ENCODE measurements around the gene MALRD1. TPM values are rescaled to one million over a fixed set of nuclear protein-coding genes. Genes with fewer than 3 reads are reported as not detected.

Gene MALRD1
- total RNA-seq, 4 donors from 2014 or later = 1.0 to 4.1 (median 2.6) TPM; not detected in 1

DNA sequence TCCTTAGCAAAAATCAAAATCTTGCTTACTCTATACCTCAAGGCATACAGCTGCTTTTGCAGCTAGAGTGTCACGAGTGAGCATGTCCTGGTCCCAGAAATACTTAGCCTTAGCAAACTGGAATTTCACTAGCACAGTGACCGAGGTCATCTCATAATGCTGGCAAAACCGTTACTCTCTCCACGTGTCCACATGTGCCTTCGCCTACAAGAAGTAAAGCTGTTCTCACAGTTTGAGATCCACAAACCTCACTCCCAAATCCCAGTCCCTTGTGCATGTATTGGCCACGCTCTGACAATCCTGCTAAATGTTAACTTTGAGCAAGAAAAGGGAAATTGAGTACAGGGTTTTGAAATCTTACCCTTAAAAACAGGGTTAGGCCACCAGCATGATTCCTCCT, 656.6 kb downstream of the MALRD1 start:
- no peak for TF ChIP-seq CTCF (IDR thresholded peaks at IDR 0.05; ENCODE audit: low read depth)

DNA sequence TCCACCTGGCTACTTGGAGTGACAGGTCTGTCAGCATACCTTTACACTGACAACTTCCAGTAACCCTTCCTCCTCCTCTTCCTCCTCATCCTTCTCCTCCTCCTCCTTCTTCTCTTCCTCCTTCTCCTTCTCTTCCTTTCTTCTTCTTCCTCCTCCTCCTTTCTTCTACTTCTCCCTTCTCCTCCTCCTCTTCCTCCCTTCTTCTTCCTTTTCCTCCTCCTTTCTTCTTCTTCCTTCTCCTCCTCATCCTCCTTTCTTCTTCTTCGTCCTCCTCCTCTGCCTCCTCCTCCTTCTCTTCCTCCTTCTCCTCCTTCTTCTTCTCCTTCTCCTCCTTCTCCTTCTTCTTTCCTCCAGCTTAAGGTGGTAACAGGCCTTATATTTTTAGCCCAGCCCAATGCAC, 658.3 kb downstream of the MALRD1 start:
- no peak for TF ChIP-seq CTCF (IDR thresholded peaks at IDR 0.05; ENCODE audit: low read depth)

DNA sequence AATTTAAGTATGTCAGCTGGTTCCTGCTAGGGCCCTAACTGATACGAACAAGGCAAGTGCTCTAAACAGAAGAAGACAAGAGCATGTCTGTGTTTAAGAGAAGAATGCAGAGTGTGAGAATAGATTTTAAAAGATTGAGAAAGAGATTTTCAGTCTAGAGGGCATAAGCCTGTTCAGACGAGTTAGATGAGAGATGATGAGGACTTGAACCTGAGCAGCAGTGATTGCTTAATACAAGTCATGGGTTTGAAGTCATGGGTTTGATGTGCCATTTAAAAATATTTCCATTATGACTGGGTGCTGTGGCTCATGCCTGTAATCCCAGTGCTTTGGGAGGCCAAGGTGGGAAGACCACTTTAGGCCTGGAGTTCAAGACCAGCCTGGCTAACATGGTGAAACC, 658.8 kb downstream of the MALRD1 start:
- TF ChIP-seq CTCF (IDR thresholded peaks at IDR 0.05; ENCODE audit: low read depth) = no peak

DNA sequence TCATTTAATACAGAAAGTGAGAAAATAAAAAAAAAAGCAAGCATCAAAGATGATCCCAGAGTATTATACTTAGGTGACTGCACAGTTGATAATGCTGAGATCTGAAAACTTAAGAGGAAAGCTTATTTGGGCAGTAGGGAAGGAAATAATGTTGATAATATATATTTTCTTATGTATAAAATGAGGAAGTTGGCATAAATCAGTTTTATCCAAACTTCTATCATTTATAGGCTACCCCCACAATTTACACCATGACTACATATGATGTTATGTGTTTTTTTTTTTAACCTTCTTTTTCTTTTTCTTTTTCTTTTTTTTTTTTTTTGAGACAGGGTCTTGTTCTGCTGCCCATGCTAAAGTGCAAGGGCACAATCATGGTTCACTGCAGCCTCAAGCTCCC, 659.4 kb downstream of the MALRD1 start:
- TF ChIP-seq CTCF (IDR thresholded peaks at IDR 0.05; ENCODE audit: low read depth) = no peak

- no peak for TF ChIP-seq CTCF (IDR thresholded peaks at IDR 0.05; ENCODE audit: low read depth)
Observed at GRCh38 chr10:19710600-19710999, 662.0 kb downstream of the MALRD1 start.

- TF ChIP-seq CTCF (IDR thresholded peaks at IDR 0.05; ENCODE audit: low read depth) = no peak
Observed at GRCh38 chr10:19713159-19713558, 664.6 kb downstream of the MALRD1 start.

- TF ChIP-seq CTCF (IDR thresholded peaks at IDR 0.05; ENCODE audit: low read depth) = no peak
Observed at GRCh38 chr10:19713800-19714525, 665.4 kb downstream of the MALRD1 start.
